SK-N-SH (cell line): Measurements from ENCODE around the gene MRPL32. TPM values are rescaled to one million over a fixed set of nuclear protein-coding genes. Genes with fewer than 3 reads are reported as not detected.
A peak's percentile ranks its signal among the peaks of the same experiment; 100 is the strongest.

ENCODE experiments used
- CTCF ChIA-PET: fragments of 300-600, 350-600 bp; formaldehyde crosslinking; extraction: SDS; loops from one replicate; lab custom pipeline; 2021; lab: Yijun Ruan, JAX
- POLR2A ChIA-PET: fragments of 350-600 bp; sonication (Branson Sonifier 250); formaldehyde crosslinking; extraction: SDS; loops from one replicate; lab custom pipeline; 2020; ENCODE audit warnings: antibody characterized with exemption, inconsistent platforms; lab: Yijun Ruan, JAX
- DNase-seq: peaks from one replicate; pipeline ENCODE4 v3.0.0; 2012
- H2AFZ ChIP-seq: fragments of 200-600 bp; sonication (generic); 2 replicates; pipeline ENCODE4 v1.8.1; 2016; ENCODE audit warnings: antibody characterized with exemption, mild to moderate bottlenecking, low read depth
- H3F3A ChIP-seq: fragments of 200-600 bp; sonication (generic); replicated peaks from 2 replicates; pipeline ENCODE3; 2016; ENCODE audit warnings: antibody characterized with exemption, mild to moderate bottlenecking; ENCODE audit not compliant: insufficient read depth
- H3K27ac ChIP-seq, 2 experiments: fragments of 200-500 bp in 1 of 2; fragments of 200-600 bp in 1 of 2; sonication (Bioruptor generic) in 1 of 2; sonication (generic), shearing (Covaris generic) in 1 of 2; 2 replicates each; pipeline versions ENCODE4 v1.5.1 to v1.6.1; 2014 to 2016; ENCODE audit warnings: low read depth in 2 of 2, inconsistent platforms in 1 of 2, low read length in 1 of 2, mild to moderate bottlenecking in 1 of 2, mixed read lengths in 1 of 2
- H3K27me3 ChIP-seq: fragments of 200-600 bp; sonication (generic), shearing (Covaris generic); 2 replicates; pipeline ENCODE4 v1.6.1; 2016; ENCODE audit warnings: mixed run types; ENCODE audit not compliant: insufficient read depth
- H3K36me3 ChIP-seq, 2 experiments: fragments of 200-500 bp in 1 of 2; fragments of 200-600 bp in 1 of 2; sonication (Bioruptor generic) in 1 of 2; sonication (generic) in 1 of 2; replicated peaks in 1 of 2; 2 replicates each; pipeline versions ENCODE3 to v1.5.1; 2014 to 2016; ENCODE audit warnings: low read length in 1 of 2, mild to moderate bottlenecking in 1 of 2; ENCODE audit not compliant: insufficient read depth in 2 of 2, control insufficient read depth in 1 of 2
- H3K4me1 ChIP-seq, 2 experiments: fragments of 200-500 bp in 1 of 2; fragments of 200-600 bp in 1 of 2; sonication (Bioruptor generic) in 1 of 2; sonication (generic), shearing (Covaris generic) in 1 of 2; 2 replicates each; pipeline versions ENCODE4 v1.5.1 to v1.6.1; 2014 to 2016; ENCODE audit warnings: low read depth in 1 of 2, low read length in 1 of 2, mixed run types in 1 of 2; ENCODE audit not compliant: insufficient read depth in 2 of 2, control insufficient read depth in 1 of 2
- H3K4me2 ChIP-seq: fragments of 200-600 bp; sonication (generic), shearing (Covaris generic); 2 replicates; pipeline ENCODE4 v1.6.1; 2017; ENCODE audit warnings: mixed run types
- H3K4me3 ChIP-seq, 2 experiments: fragments of 200-500 bp in 1 of 2; fragments of 200-600 bp in 1 of 2; sonication (Bioruptor generic) in 1 of 2; sonication (generic), shearing (Covaris generic) in 1 of 2; 2 replicates each; pipeline versions ENCODE4 v1.5.1 to v1.8.1; 2014 to 2016; ENCODE audit warnings: low read depth in 2 of 2, inconsistent platforms in 1 of 2, low read length in 1 of 2, mild to moderate bottlenecking in 1 of 2, mixed read lengths in 1 of 2, moderate library complexity in 1 of 2
- H3K79me2 ChIP-seq: fragments of 200-600 bp; sonication (generic); 2 replicates; pipeline ENCODE4 v1.8.1; 2017; ENCODE audit warnings: mild to moderate bottlenecking; ENCODE audit not compliant: insufficient read depth
- H3K9ac ChIP-seq: fragments of 200-600 bp; sonication (generic); 2 replicates; pipeline ENCODE4 v1.6.1; 2017; ENCODE audit warnings: mixed run types
- H3K9me2 ChIP-seq: fragments of 200-600 bp; sonication (generic); 2 replicates; pipeline ENCODE4 v1.6.1; 2017; ENCODE audit warnings: mixed run types
- H3K9me3 ChIP-seq: fragments of 200-600 bp; sonication (generic); 2 replicates; pipeline ENCODE4 v1.6.1; 2017; ENCODE audit warnings: mixed run types, mild to moderate bottlenecking, moderate library complexity
- H4K20me1 ChIP-seq: fragments of 200-600 bp; sonication (generic); 2 replicates; pipeline ENCODE4 v1.6.1; 2017; ENCODE audit warnings: mild to moderate bottlenecking, mixed run types; ENCODE audit not compliant: insufficient read depth
- CHD2 ChIP-seq: fragments of 150-350 bp; IDR thresholded peaks from 2 replicates; pipeline ENCODE4 v1.6.1; 2018; ENCODE audit warnings: low read length; ENCODE audit not compliant: partially characterized antibody
- EZH2phosphoT487 ChIP-seq: fragments of 200-600 bp; sonication (generic); IDR thresholded peaks from 2 replicates; pipeline ENCODE4 v1.6.1; 2017; ENCODE audit warnings: low read depth, mixed run types, mild to moderate bottlenecking, antibody characterized with exemption, moderate library complexity, borderline replicate concordance
- FOSL2 ChIP-seq: IDR thresholded peaks from 2 replicates; pipeline ENCODE4 v1.4.0; 2012; ENCODE audit warnings: low read depth, mild to moderate bottlenecking, moderate library complexity, borderline replicate concordance
- FOXJ3 ChIP-seq: sonication (generic); formaldehyde crosslinking; IDR thresholded peaks from 2 replicates; pipeline ENCODE4 v1.5.1; 2020; ENCODE audit warnings: mild to moderate bottlenecking, missing genetic modification reagents
- NFIC ChIP-seq: IDR thresholded peaks from 2 replicates; pipeline ENCODE4 v1.4.0; 2012; ENCODE audit warnings: borderline replicate concordance
- RXRA ChIP-seq: IDR thresholded peaks from 2 replicates; pipeline ENCODE4 v1.4.0; 2012; ENCODE audit warnings: low read depth, mild to moderate bottlenecking, borderline replicate concordance
- SIN3A ChIP-seq: IDR thresholded peaks from 2 replicates; pipeline ENCODE4 v1.6.1; 2012; ENCODE audit warnings: low read depth, mild to moderate bottlenecking, low read length, moderate library complexity, borderline replicate concordance
- TAF1 ChIP-seq: IDR thresholded peaks from 2 replicates; pipeline ENCODE4 v1.6.1; 2012; ENCODE audit warnings: low read depth, mild to moderate bottlenecking, low read length, moderate library complexity, borderline replicate concordance
- TCF12 ChIP-seq: IDR thresholded peaks from 2 replicates; pipeline ENCODE4 v1.4.0; 2012
- TEAD4 ChIP-seq: IDR thresholded peaks from 2 replicates; pipeline ENCODE4 v1.4.0; 2012; ENCODE audit warnings: mild to moderate bottlenecking, borderline replicate concordance; ENCODE audit not compliant: insufficient read depth
- YY1 ChIP-seq: IDR thresholded peaks from 2 replicates; pipeline ENCODE4 v1.4.0; 2012; ENCODE audit warnings: low read depth, mild to moderate bottlenecking
- WGBS: methylation state at CpG from one replicate; pipeline ENCODE4 v1.1.6; 2017; ENCODE audit warnings: low lambda C conversion rate; 5-methylcytosine and 5-hydroxymethylcytosine counted together
- polyA plus RNA-seq, 3 experiments: library from polyadenylated mRNA; depleted of rRNA; stranded (reverse); fragments of >200 nt; gene quantifications; 2 replicates each; pipeline ENCODE4 v1.2.3, GENCODE V29; 2012
- TF ChIP-seq, protein P1 (sequence below): IDR thresholded peaks from 2 replicates; pipeline ENCODE4 v1.4.0; 2012; ENCODE audit warnings: low read depth, borderline replicate concordance
- TF ChIP-seq, protein P2 (sequence below): fragments of 200-600 bp; sonication (generic); IDR thresholded peaks from 2 replicates; pipeline ENCODE4 v1.6.1; 2017; ENCODE audit warnings: antibody characterized with exemption, mild to moderate bottlenecking, moderate library complexity
- TF ChIP-seq, protein P3 (sequence below): fragments of 150-350 bp; IDR thresholded peaks from 2 replicates; pipeline ENCODE4 v1.6.1; 2017; ENCODE audit warnings: antibody characterized with exemption, low read length, low read depth, borderline replicate concordance
- TF ChIP-seq, protein P4 (sequence below): IDR thresholded peaks from 2 replicates; pipeline ENCODE4; 2012

Gene MRPL32
- polyA plus RNA-seq, 1 of the 3 experiments (the other 2 are of a cell fraction), result 73.1 TPM

DNA sequence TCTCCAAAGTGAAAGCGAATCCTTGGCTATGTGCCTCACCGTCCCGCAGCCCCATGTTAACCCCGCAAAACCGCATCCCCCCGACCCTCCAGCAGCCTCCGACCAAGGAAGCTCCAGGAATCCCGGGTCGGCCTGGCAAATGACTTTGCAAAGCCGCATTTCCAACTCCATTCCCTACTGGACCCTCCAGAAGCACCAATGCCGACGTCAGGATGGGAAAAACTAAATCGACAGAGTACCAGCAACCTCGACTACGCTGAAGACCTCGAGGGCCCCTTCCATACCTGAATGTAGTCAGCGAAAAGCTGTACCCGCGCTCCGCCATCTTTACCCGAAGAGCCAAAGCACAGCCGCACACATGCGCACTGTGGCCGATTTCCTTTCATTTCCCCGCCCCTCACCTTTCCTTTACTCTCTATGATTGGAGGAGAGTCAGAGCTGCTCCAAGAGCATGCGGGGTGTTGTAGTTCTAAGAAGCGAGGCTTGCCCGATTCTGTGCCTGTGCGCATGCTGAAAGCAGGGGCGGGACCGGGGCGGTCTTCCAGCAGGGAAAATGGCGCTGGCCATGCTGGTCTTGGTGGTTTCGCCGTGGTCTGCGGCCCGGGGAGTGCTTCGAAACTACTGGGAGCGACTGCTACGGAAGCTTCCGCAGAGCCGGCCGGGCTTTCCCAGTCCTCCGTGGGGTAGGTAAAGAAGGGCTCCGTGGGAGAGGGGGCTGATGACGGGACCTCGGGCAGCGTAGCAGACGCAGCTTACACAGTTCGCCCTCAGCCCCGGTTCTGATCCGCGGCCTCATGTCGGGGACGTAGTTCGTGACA is at the start of gene MRPL32, which contains the start of gene PSMA2 (continued):
- TF ChIP-seq, protein P1, sequence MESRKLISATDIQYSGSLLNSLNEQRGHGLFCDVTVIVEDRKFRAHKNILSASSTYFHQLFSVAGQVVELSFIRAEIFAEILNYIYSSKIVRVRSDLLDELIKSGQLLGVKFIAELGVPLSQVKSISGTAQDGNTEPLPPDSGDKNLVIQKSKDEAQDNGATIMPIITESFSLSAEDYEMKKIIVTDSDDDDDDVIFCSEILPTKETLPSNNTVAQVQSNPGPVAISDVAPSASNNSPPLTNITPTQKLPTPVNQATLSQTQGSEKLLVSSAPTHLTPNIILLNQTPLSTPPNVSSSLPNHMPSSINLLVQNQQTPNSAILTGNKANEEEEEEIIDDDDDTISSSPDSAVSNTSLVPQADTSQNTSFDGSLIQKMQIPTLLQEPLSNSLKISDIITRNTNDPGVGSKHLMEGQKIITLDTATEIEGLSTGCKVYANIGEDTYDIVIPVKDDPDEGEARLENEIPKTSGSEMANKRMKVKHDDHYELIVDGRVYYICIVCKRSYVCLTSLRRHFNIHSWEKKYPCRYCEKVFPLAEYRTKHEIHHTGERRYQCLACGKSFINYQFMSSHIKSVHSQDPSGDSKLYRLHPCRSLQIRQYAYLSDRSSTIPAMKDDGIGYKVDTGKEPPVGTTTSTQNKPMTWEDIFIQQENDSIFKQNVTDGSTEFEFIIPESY, result no peak
- peak; percentile 5; the same call in 1 of the 2 replicates for TF ChIP-seq NFIC
- TF ChIP-seq SIN3A, result peak; percentile 85; the same call in 1 of the 2 replicates
- peak; percentile 87 for TF ChIP-seq CHD2
- TF ChIP-seq YY1, result peak; percentile 97
- TF ChIP-seq, protein P2, sequence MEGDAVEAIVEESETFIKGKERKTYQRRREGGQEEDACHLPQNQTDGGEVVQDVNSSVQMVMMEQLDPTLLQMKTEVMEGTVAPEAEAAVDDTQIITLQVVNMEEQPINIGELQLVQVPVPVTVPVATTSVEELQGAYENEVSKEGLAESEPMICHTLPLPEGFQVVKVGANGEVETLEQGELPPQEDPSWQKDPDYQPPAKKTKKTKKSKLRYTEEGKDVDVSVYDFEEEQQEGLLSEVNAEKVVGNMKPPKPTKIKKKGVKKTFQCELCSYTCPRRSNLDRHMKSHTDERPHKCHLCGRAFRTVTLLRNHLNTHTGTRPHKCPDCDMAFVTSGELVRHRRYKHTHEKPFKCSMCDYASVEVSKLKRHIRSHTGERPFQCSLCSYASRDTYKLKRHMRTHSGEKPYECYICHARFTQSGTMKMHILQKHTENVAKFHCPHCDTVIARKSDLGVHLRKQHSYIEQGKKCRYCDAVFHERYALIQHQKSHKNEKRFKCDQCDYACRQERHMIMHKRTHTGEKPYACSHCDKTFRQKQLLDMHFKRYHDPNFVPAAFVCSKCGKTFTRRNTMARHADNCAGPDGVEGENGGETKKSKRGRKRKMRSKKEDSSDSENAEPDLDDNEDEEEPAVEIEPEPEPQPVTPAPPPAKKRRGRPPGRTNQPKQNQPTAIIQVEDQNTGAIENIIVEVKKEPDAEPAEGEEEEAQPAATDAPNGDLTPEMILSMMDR, result no peak
- TF ChIP-seq, protein P3, sequence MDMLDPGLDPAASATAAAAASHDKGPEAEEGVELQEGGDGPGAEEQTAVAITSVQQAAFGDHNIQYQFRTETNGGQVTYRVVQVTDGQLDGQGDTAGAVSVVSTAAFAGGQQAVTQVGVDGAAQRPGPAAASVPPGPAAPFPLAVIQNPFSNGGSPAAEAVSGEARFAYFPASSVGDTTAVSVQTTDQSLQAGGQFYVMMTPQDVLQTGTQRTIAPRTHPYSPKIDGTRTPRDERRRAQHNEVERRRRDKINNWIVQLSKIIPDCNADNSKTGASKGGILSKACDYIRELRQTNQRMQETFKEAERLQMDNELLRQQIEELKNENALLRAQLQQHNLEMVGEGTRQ, result no peak
- no peak for TF ChIP-seq TEAD4

DNA sequence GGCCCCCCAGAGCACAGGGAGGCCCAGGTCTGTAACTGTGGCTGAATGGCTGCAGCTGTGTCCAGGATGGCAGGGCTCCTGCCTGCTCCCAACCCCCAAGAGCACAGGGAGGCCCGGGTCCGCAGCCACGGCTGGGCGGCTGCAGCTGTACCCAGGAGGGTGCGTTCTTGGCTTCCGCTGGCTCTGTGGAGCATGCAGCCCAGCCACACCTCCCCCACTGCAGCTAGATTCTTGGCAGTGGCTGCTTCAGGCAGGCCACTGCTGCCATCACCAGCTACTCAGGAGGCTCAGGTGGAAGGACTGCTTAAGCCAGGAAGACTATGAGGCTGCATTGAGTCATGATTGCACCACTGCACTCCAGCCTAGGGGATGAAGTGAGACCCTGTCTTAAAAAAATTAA is 48.2 kb upstream of the MRPL32 start:
- H3K27ac ChIP-seq, result no peak overlapping the region
- DNase-seq, result no peak
- no peak overlapping the region for H3K4me3 ChIP-seq
- no peaks in the 10 kb centered on the region for H3K9me3 ChIP-seq
- ChIA-PET CTCF (no interaction called here), POLR2A (no interaction called here)
- 93% methylated on average over 6 of the region's 6 CpGs for WGBS
- no peak overlapping the region for H3K4me2 ChIP-seq
- H2AFZ ChIP-seq, result no peak overlapping the region
- H4K20me1 ChIP-seq, result no peaks in the 10 kb centered on the region
- H3K36me3 ChIP-seq, result no peaks in the 10 kb centered on the region
- no peak overlapping the region for H3K9ac ChIP-seq
- H3K4me1 ChIP-seq, result peaks cover 0 to 8% of the 10 kb centered on the region in 2 experiments; a peak in 2 of 4 replicates
- H3F3A ChIP-seq, result peaks cover 16% of the 10 kb centered on the region
- H3K79me2 ChIP-seq, result no peaks in the 10 kb centered on the region
- H3K27me3 ChIP-seq, result no peaks in the 10 kb centered on the region
- no peaks in the 10 kb centered on the region for H3K9me2 ChIP-seq
- TF ChIP-seq TCF12, result no peak
- TF ChIP-seq TAF1, result no peak
- no peak for TF ChIP-seq NFIC
- TF ChIP-seq EZH2phosphoT487, result no peak
- no peak for TF ChIP-seq FOXJ3 (CRISPR knock-in tag)
- TF ChIP-seq, protein P1, result no peak
- TF ChIP-seq, protein P4, sequence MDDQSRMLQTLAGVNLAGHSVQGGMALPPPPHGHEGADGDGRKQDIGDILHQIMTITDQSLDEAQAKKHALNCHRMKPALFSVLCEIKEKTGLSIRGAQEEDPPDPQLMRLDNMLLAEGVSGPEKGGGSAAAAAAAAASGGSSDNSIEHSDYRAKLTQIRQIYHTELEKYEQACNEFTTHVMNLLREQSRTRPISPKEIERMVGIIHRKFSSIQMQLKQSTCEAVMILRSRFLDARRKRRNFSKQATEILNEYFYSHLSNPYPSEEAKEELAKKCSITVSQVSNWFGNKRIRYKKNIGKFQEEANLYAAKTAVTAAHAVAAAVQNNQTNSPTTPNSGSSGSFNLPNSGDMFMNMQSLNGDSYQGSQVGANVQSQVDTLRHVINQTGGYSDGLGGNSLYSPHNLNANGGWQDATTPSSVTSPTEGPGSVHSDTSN, result no peak
- no peak for TF ChIP-seq RXRA
- no peak for TF ChIP-seq FOSL2
- TF ChIP-seq, protein P2, result no peak
